SH-SY5Y (cell line): ENCODE data around the gene MIEF1.

Experiments
- GATA2 ChIP-seq: IDR thresholded peaks from 2 replicates; pipeline ENCODE4 v1.6.1; 2011; ENCODE audit warnings: mild to moderate bottlenecking, low read depth, low read length
- GATA3 ChIP-seq: IDR thresholded peaks from 2 replicates; pipeline ENCODE4 v1.6.1; 2011; ENCODE audit warnings: low read depth, mild to moderate bottlenecking, low read length, moderate library complexity

DNA sequence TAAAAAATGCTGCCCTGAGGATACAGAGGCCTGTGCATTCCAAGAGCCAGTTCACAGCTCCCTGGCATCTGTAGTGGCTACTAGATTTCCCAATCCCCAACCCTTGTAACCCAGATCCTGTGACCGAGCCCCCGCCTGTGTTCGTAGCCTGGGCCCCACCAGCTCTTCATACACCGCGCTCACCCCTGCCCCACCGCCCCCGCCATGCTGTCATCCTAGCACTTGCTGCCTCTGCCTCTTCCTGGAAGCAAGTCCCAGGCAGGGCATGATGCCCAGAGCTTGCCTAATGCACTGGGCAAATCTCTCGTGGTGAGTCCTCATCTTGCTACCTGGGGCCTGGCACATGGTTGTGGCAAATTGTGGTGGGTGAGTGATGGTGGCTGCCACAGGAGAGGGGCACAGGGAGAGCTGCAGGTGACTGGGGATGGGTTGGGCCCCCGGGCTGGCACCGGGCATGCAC, 38.1 kb upstream of the MIEF1 start:
- TF ChIP-seq GATA2 (no peak), GATA3 (no peak)
